HG03103 (cell line): Measurements from ENCODE around the gene PSENEN.

Experiments
- ATAC-seq: cut with Tn5 transposase; IDR thresholded peaks from one replicate; pipeline ENCODE4 v1.9.1; 2021; ENCODE audit warnings: low read depth; ENCODE audit not compliant: unreplicated experiment

The PSENEN gene

GRCh38 chr19:35745328-35746086, at the start of gene PSENEN, which contains the start of gene U2AF1L4:
PSENEN (plus strand) TSS chr19:35745651; CDS start chr19:35745931, 280 bp downstream.
U2AF1L4 (minus strand) TSS chr19:35745418; CDS start chr19:35745391, 27 bp downstream.
- ATAC-seq: peak; percentile 34

GRCh38 chr19:35695895-35696422, 49.5 kb upstream of the PSENEN start:
- ATAC-seq: no peak

DNA sequence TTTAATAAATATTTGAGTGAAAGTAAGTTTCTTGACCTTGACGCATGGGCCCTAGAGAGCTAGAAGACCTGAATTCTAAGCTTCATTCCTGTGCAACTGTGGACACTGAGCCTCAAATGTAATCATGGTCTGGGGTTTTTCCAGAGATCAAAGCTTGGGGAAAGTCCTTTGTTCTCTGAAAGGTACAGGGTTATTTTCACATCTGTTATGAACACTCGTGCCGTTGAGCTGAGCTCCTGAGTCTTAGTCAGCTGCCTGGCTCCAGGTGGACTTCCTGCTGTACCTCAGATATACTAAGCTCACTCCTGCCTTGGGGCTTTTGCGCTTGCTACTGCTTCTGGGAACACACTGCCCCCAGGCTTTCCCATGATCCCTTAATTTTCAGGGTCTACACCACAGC, 48.6 kb upstream of the PSENEN start:
- ATAC-seq: no peak

GRCh38 chr19:35702223-35703012, 43.0 kb upstream of the PSENEN start:
- ATAC-seq: peak; percentile 92

DNA sequence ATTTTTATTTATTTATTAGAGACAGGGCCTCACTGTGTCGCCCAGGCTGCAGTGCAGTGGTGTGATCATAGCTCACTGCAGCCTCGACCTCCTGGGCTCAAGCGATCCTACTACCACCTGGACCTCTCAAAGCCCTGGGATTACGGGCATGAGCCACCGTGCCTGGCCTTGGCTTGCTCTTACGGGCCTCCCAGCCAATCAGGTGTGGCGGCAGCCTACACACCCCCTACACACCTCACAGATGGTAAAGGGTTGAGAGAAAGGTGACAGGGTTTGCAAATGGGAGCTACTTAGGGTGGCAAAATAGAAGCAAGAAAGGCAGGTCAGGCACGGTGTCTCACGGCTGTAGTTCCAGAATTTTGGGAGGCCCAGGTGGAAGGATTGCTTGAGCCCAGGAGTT, 42.1 kb upstream of the PSENEN start:
- ATAC-seq: no peak

DNA sequence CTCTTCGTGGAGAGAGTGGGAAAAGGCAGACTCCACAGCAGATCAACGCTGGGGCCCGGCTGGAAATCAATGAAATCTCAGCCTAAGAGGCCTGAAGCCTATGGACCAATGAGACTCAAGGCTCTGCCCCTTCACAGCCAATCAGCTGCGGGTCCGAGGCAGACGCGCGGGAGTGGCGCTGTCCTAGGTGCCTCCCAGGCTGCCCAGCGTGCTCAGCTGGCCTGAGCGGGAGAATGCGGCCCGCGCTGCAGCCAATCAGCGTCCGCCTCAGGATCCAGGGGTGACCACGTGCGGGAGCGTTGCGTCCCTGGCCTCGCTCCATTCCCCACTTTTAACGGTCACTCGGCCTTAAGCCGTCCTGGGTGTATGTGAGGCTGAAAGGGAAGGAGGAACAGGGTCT, 41.2 kb upstream of the PSENEN start, which contains the start of gene ZBTB32:
Gene ZBTB32, plus strand, starts transcription at position 341 of the 400 bp plus-strand sequence. CDS start 10,069 bp downstream, outside the sequence.
- no peak for ATAC-seq

GRCh38 chr19:35708391-35708790, 37.1 kb upstream of the PSENEN start:
- no peak for ATAC-seq

DNA sequence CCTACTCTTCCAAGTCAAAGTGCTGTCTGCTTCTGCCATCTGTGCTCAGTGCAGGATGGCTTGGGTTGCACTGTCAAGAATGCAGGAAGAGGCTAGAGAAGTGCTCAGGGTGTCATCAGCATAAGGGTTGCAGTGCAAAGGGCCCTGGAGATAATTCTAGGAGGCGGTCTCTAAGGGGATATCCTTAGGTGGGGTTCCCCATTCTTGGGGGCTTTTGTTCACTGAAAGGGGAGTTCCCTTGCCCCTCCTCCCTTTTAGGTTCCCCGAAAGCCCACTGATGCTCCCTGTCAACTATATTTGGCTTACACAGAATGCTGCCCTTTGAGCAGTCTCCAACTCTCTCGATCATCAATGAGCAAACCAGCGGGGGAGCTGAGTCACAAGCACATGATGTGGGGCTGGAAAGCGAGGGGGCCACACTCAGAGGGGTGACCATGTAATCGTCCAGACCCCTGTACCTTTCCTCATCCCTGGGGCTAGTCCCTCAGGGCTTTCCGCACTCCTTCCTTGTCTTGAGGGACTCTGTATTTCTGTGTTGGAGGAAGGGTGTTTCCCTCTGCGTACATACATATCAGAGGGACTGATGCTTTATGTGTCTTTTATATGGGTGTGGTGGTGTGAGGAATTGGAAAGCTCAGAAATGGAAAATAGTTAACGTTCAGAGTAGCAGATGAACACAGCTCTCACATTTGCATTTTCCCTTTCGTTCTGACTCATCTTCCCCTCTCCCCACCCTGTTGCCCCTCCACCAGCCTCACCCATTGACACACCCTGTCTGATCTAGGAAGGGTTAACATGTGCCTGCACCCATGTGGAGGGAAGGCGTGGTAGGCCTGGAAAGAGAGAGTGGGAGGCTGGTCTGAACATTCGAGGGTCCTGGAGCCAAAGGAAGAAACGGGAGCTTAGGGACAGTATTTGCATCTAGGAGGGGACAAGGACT, 34.4 kb upstream of the PSENEN start:
- no peak for ATAC-seq

- ATAC-seq: no peak
Measured at GRCh38 chr19:35712567-35713505, 32.6 kb upstream of the PSENEN start.

GRCh38 chr19:35713506-35713850, 32.0 kb upstream of the PSENEN start:
- no peak for ATAC-seq

- ATAC-seq: no peak
Measured at GRCh38 chr19:35713904-35714495, 31.5 kb upstream of the PSENEN start.

GRCh38 chr19:35714601-35715354, 30.7 kb upstream of the PSENEN start:
- no peak for ATAC-seq

DNA sequence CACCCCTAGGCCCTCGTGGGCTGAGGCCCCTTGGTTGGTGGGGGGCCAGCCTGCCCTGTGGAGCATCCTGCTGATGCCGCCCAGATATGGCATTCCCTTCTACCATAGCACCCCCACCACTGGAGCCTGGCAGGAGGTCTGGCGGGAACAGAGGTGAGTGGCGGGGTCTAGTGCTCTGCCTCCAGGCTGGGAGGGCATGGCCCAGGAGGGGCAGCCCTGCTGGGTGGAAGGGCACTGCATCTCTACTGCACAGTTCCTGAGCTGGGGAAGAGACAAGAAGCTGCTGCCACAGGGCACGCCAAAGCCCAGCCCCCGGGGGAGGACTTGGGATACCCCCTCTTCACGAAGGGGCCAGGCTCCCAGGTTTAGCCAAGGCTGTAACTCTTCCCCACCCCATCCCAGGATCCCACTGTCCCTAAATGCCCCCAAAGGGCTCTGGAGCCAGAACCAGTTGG, 30.1 kb upstream of the PSENEN start:
- ATAC-seq: no peak

- ATAC-seq: no peak
Measured at GRCh38 chr19:35715981-35716800, 29.3 kb upstream of the PSENEN start.

GRCh38 chr19:35716801-35717664, 28.4 kb upstream of the PSENEN start:
- ATAC-seq: peak; percentile 51

DNA sequence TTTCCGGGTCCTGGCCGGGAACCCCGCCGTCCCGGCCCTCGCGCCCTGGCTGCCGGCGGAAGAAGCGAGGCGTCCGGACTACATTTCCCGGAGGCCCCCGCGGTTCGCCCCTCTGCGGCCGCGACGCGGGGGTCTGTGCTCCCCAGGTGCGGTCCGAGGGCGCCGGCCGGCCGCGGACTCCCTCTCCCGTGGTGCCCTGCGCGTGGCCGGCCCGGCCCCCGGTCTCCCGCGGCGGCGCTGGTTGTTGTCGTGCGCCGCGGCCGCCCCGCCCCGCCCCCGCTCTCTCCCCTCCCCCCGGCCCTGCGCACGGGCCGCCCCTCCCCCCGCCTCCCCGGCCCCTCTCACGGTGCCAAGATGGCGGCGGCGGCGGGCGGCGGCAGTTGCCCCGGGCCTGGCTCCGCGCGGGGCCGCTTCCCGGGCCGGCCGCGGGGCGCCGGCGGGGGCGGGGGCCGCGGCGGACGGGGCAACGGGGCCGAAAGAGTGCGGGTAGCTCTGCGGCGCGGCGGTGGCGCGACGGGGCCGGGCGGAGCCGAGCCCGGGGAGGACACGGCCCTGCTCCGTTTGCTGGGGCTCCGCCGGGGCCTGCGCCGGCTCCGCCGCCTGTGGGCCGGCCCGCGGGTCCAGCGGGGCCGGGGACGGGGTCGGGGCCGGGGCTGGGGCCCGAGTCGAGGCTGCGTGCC, 27.6 kb upstream of the PSENEN start, which contains the start of gene KMT2B:
Gene KMT2B, plus strand, starts transcription at position 339 of the 680 bp plus-strand sequence. Its CDS starts 16 bp downstream, at position 355.
- ATAC-seq: no peak
